Ectodermal cell (in vitro differentiated cells): Measurements from ENCODE around the gene TTN.

ENCODE experiments used
- H3K27ac ChIP-seq: 2 replicates; pipeline ENCODE4 v1.7.0; 2013; ENCODE audit warnings: mild to moderate bottlenecking, low read depth, low read length; ENCODE audit not compliant: insufficient read depth, poor library complexity, severe bottlenecking
- H3K27me3 ChIP-seq: 2 replicates; pipeline ENCODE4 v1.7.0; 2013; ENCODE audit warnings: mild to moderate bottlenecking, low read length; ENCODE audit not compliant: insufficient read depth, control insufficient read depth, poor library complexity, severe bottlenecking
- H3K36me3 ChIP-seq: one replicate; pipeline ENCODE4 v1.7.0; 2013; ENCODE audit warnings: low read length; ENCODE audit not compliant: control insufficient read depth, insufficient read depth
- H3K4me1 ChIP-seq: one replicate; pipeline ENCODE4 v1.7.0; 2013; ENCODE audit warnings: low read length; ENCODE audit not compliant: control insufficient read depth, insufficient read depth
- H3K4me3 ChIP-seq: 2 replicates; pipeline ENCODE4 v1.7.0; 2013; ENCODE audit warnings: low read depth, low read length, control low read depth; ENCODE audit not compliant: insufficient read depth
- H3K9me3 ChIP-seq: 2 replicates; pipeline ENCODE4 v1.7.0; 2013; ENCODE audit warnings: mild to moderate bottlenecking, low read length, moderate library complexity; ENCODE audit not compliant: control insufficient read depth
- WGBS, 2 experiments: methylation state at CpG; one replicate each; pipeline ENCODE4 v1.1.7; 2013; ENCODE audit warnings: missing lambda C conversion rate in 2 of 2; 5-methylcytosine and 5-hydroxymethylcytosine counted together

TTN gene

DNA sequence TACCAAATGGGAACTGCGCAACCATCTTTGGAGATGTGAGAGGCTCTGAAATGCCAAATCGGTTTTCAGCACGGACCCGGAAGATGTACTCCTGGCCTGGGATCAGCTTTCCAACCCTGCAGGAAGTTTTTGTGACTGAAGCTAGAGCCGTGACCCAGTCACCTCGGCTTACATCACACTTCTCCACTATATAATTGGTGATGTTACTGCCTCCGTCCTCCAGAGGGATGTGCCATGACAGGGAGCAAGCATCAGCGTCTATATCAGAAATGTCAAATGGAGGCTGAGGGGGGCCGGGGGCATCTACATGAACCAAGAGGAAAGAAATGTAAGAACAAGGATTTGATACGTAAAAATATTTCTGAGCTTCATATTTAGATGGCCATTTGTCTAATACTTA lies 222.6 kb downstream of the TTN start:
- 91 to 93% methylated on average over 10 of the region's 10 CpGs for WGBS, 2 experiments
- Histone ChIP-seq H3K27me3 (no peaks in the 10 kb centered on the region), H3K9me3 (no peaks in the 10 kb centered on the region), H3K36me3 (no peaks in the 10 kb centered on the region), H3K27ac (no peak overlapping the region), H3K4me1 (no peaks in the 10 kb centered on the region), H3K4me3 (no peak overlapping the region)

DNA sequence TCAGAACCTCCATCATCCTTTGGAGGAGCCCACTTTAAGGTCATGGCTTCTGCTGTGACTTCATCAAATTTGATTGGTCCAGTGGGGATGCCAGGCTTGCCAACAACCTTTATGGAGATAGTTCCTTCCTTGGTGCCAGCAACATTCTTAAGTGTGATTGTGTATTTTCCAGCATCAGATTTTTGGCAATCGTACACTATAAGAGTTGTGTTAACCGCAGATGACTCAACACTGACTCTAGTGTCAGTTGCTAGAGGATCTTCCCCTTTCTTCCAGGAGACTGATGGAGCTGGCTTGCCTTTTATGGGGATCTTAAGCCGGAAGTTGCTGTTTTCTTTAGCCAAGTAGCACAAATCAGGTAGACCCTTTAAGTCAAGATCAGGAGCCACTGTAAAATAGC lies 228.2 kb downstream of the TTN start:
- Histone ChIP-seq H3K27me3 (no peaks in the 10 kb centered on the region), H3K4me3 (no peak overlapping the region), H3K27ac (no peak overlapping the region), H3K36me3 (no peaks in the 10 kb centered on the region), H3K9me3 (no peaks in the 10 kb centered on the region), H3K4me1 (no peaks in the 10 kb centered on the region)
- 96 to 98% methylated on average over 3 of the region's 3 CpGs for WGBS, 2 experiments

- H3K36me3 ChIP-seq: no peaks in the 10 kb centered on the region
- H3K4me3 ChIP-seq: no peak overlapping the region
- H3K4me1 ChIP-seq: no peaks in the 10 kb centered on the region
- WGBS, 2 experiments: 95 to 96% methylated on average over 7 of the region's 7 CpGs
- no peaks in the 10 kb centered on the region for H3K9me3 ChIP-seq
- H3K27ac ChIP-seq: no peak overlapping the region
- no peaks in the 10 kb centered on the region for H3K27me3 ChIP-seq
Measured at GRCh38 chr2:178574789-178575188, 232.4 kb downstream of the TTN start.

DNA sequence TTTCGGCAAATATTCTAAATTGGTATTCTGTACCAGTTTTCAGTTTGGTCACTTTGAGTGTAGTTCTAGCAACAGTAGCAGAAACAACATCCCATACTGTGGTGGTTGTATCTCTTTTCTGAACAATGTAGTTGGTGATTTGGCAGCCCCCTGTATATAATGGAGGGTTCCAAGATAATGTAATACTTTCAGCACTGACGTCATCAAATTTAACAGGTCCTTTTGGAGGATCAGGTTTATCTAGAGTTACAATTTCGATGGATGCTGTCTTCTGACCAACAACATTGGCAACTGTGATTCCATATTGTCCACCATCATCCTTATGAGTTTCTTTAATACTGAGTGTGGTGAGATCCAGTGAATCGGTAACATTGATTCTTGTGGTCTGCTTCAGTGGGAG lies 239.0 kb downstream of the TTN start:
- WGBS, 2 experiments: 96 to 100% methylated on average over 3 to 4 of the region's 4 CpGs
- Histone ChIP-seq H3K27me3 (no peaks in the 10 kb centered on the region), H3K9me3 (no peaks in the 10 kb centered on the region)

DNA sequence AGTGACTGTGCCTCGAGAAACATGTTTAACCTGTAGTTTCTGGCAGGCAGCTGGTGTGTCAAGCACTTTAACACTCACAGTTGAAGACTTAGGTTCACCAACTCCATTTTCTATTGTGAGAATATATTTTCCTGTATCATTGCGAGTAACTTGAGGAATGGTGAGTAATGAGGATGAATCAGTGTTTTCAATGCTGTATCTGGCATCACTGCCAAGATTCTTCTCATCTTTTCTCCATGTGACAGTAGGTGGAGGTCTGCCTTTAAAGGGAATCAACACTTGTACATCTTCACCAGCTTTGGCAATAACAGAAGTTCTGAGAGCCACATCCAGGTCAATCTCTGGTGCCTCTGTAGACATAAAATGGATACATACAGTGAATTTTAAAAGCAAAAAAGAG lies 254.2 kb downstream of the TTN start:
- Histone ChIP-seq H3K9me3 (no peaks in the 10 kb centered on the region), H3K4me3 (no peak overlapping the region), H3K27me3 (no peaks in the 10 kb centered on the region), H3K4me1 (no peaks in the 10 kb centered on the region), H3K27ac (no peak overlapping the region), H3K36me3 (no peaks in the 10 kb centered on the region)
- 95 to 98% methylated on average over 2 of the region's 2 CpGs for WGBS, 2 experiments

More for the DNA sequence above, 239.0 kb downstream of the TTN start:
- no peak overlapping the region for H3K27ac ChIP-seq
- H3K4me1 ChIP-seq: no peaks in the 10 kb centered on the region
- H3K4me3 ChIP-seq: no peak overlapping the region
- H3K36me3 ChIP-seq: no peaks in the 10 kb centered on the region

GRCh38 chr2:178550352-178550751 lies 256.9 kb downstream of the TTN start:
- no peak overlapping the region for H3K4me3 ChIP-seq
- H3K36me3 ChIP-seq: no peaks in the 10 kb centered on the region
- no peaks in the 10 kb centered on the region for H3K27me3 ChIP-seq
- 80 to 90% methylated on average over 1 to 2 of the region's 2 CpGs for WGBS, 2 experiments
- no peaks in the 10 kb centered on the region for H3K4me1 ChIP-seq
- H3K27ac ChIP-seq: no peak overlapping the region
- no peaks in the 10 kb centered on the region for H3K9me3 ChIP-seq

- no peak overlapping the region for H3K27ac ChIP-seq
- H3K4me1 ChIP-seq: no peaks in the 10 kb centered on the region
- no peaks in the 10 kb centered on the region for H3K9me3 ChIP-seq
- H3K4me3 ChIP-seq: no peak overlapping the region
- H3K27me3 ChIP-seq: no peaks in the 10 kb centered on the region
- WGBS, 2 experiments: 94 to 96% methylated on average over 5 of the region's 5 CpGs
- H3K36me3 ChIP-seq: no peaks in the 10 kb centered on the region
Measured at GRCh38 chr2:178542569-178542968, 264.7 kb downstream of the TTN start.

DNA sequence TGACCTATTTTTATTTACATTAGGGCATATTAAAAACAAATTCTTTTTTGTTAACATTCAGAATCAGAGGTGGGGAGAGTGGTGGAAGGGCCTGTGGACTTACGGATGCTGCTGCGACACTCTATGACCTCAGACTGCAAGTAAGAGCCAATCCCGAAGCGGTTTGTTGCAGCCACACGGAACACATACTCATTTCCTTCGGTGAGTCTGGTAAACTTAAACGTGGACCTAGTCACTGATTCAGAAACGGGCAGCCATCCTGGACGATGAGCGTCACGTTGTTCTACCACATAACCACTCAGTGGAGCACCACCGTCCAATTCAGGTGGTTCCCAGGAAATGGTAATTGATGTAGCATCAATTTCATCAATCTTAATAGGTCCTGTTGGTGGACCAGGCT lies 265.1 kb downstream of the TTN start:
- Histone ChIP-seq H3K4me3 (no peak overlapping the region), H3K27me3 (no peaks in the 10 kb centered on the region), H3K36me3 (no peaks in the 10 kb centered on the region), H3K4me1 (no peaks in the 10 kb centered on the region), H3K9me3 (no peaks in the 10 kb centered on the region), H3K27ac (no peak overlapping the region)
- WGBS, 2 experiments: 97 to 98% methylated on average over 12 of the region's 12 CpGs

- no peaks in the 10 kb centered on the region for H3K36me3 ChIP-seq
- no peaks in the 10 kb centered on the region for H3K4me1 ChIP-seq
- WGBS, 2 experiments: 92 to 96% methylated on average over 4 of the region's 4 CpGs
- H3K9me3 ChIP-seq: no peaks in the 10 kb centered on the region
- H3K4me3 ChIP-seq: no peak overlapping the region
- H3K27ac ChIP-seq: no peak overlapping the region
- H3K27me3 ChIP-seq: no peaks in the 10 kb centered on the region
Measured at GRCh38 chr2:178536037-178536436, 271.2 kb downstream of the TTN start.

DNA sequence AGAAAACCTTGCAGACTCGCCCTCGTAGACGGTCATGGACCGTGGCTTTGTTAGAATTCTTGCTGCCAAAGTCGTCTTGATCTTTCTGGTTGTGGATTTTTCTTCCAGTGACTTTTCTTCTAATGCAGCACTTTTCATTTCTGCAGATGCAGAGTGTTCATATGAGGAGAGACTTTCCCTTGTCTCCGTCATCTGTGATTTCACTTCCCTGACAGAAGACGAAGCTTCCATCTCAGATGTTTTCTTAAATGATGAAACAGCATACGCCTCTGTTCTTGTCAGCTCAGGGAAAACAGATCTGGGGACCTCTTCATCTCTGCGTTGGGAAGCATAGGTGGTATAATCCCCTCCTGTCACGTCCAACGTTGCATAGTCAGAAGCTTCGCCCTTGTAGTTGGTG lies 276.1 kb downstream of the TTN start:
- H3K27me3 ChIP-seq: no peaks in the 10 kb centered on the region
- H3K4me3 ChIP-seq: no peak overlapping the region
- no peaks in the 10 kb centered on the region for H3K9me3 ChIP-seq
- no peaks in the 10 kb centered on the region for H3K36me3 ChIP-seq
- WGBS, 2 experiments: 95 to 96% methylated on average over 12 of the region's 12 CpGs
- H3K4me1 ChIP-seq: no peaks in the 10 kb centered on the region
- no peak overlapping the region for H3K27ac ChIP-seq

- Histone ChIP-seq H3K27ac (no peak overlapping the region), H3K36me3 (no peaks in the 10 kb centered on the region), H3K9me3 (no peaks in the 10 kb centered on the region), H3K4me3 (no peak overlapping the region), H3K27me3 (no peaks in the 10 kb centered on the region), H3K4me1 (no peaks in the 10 kb centered on the region)
- WGBS, 2 experiments: 95 to 96% methylated on average over 8 of the region's 8 CpGs
Measured at GRCh38 chr2:178530625-178531142, 276.5 kb downstream of the TTN start.
